Naive thymus-derived CD4-positive, alpha-beta T cell (primary cell): ENCODE measurements around the gene C10orf95. TPM values are rescaled to one million over a fixed set of nuclear protein-coding genes. Genes with fewer than 3 reads are reported as not detected.

Experiments
- ATAC-seq: fragments of 150-1000 bp; cut with Tn5 transposase; 2 replicates; pipeline ENCODE4 v1.10.0; 2021; ENCODE audit warnings: mild to moderate bottlenecking, moderate library complexity
- CTCF ChIA-PET: fragments of 350-600 bp; sonication (Branson Sonifier 250); formaldehyde crosslinking; loops from one replicate; lab custom pipeline; 2021; ENCODE audit warnings: antibody characterized with exemption; lab: Charles Lee
- POLR2A ChIA-PET: fragments of 350-600 bp; sonication (Branson Sonifier 250); formaldehyde crosslinking; loops from one replicate; lab custom pipeline; 2021; ENCODE audit warnings: antibody characterized with exemption, inconsistent platforms; lab: Charles Lee
- DNase-seq, 9 donors: peaks; one replicate each; pipeline versions ENCODE4 v3.0.0 to v3.0.0-alpha.2; 2020 to 2022; ENCODE audit warnings: mixed read lengths in 1 of 9
- H3K27ac ChIP-seq: one replicate; pipeline ENCODE4 v1.7.0; 2013; ENCODE audit warnings: mild to moderate bottlenecking, low read depth, low read length, moderate library complexity
- H3K27me3 ChIP-seq, 2 donors: one replicate each; pipeline ENCODE4 v1.7.0; 2013; ENCODE audit warnings: low read length in 2 of 2, mild to moderate bottlenecking in 2 of 2, moderate library complexity in 2 of 2; ENCODE audit not compliant: control insufficient read depth in 2 of 2, insufficient read depth in 2 of 2
- H3K36me3 ChIP-seq, 3 experiments: 1 replicate in 2 of 3; 2 replicates in 1 of 3; pipeline ENCODE4 v1.7.0; 2013; ENCODE audit warnings: low read length in 3 of 3, mild to moderate bottlenecking in 3 of 3, moderate library complexity in 1 of 3; ENCODE audit not compliant: insufficient read depth in 3 of 3, control insufficient read depth in 2 of 3
- H3K4me1 ChIP-seq, 2 donors: one replicate each; pipeline ENCODE4 v1.7.0; 2013; ENCODE audit warnings: low read length in 2 of 2, mild to moderate bottlenecking in 2 of 2, moderate library complexity in 1 of 2; ENCODE audit not compliant: control insufficient read depth in 2 of 2, insufficient read depth in 2 of 2
- H3K4me3 ChIP-seq: 2 replicates; pipeline ENCODE4 v1.7.0; 2013; ENCODE audit warnings: mild to moderate bottlenecking, low read length
- H3K9me3 ChIP-seq, 3 experiments: 1 replicate in 2 of 3; 2 replicates in 1 of 3; pipeline ENCODE4 v1.7.0; 2013; ENCODE audit warnings: low read length in 3 of 3; ENCODE audit not compliant: control insufficient read depth in 2 of 3
- H3K27ac Mint-ChIP-seq, 9 donors: one replicate each; pipeline ENCODE4 v1.8.0; 2020 to 2022; ENCODE audit warnings: mixed read lengths in 9 of 9, mild to moderate bottlenecking in 8 of 9, moderate library complexity in 5 of 9, inconsistent platforms in 2 of 9
- H3K27me3 Mint-ChIP-seq, 5 donors: one replicate each; pipeline ENCODE4 v1.8.0; 2021 to 2022; ENCODE audit warnings: mixed read lengths in 5 of 5, mild to moderate bottlenecking in 1 of 5
- H3K36me3 Mint-ChIP-seq, 5 donors: one replicate each; pipeline ENCODE4 v1.8.0; 2020 to 2022; ENCODE audit warnings: mixed read lengths in 5 of 5, mild to moderate bottlenecking in 3 of 5, inconsistent platforms in 1 of 5
- H3K4me1 Mint-ChIP-seq, 7 donors: one replicate each; pipeline ENCODE4 v1.8.0; 2020 to 2022; ENCODE audit warnings: mixed read lengths in 7 of 7, mild to moderate bottlenecking in 3 of 7, inconsistent platforms in 1 of 7
- H3K4me3 Mint-ChIP-seq, 10 donors: one replicate each; pipeline ENCODE4 v1.8.0; 2020 to 2022; ENCODE audit warnings: mild to moderate bottlenecking in 10 of 10, mixed read lengths in 10 of 10, moderate library complexity in 6 of 10, inconsistent platforms in 2 of 10
- H3K9me3 Mint-ChIP-seq, 11 donors: one replicate each; pipeline ENCODE4 v1.8.0; 2020 to 2022; ENCODE audit warnings: mixed read lengths in 11 of 11, mild to moderate bottlenecking in 4 of 11, inconsistent platforms in 1 of 11, moderate library complexity in 1 of 11
- intact Hi-C, 2 donors: fragments of 100-400 bp; cut with micrococcal nuclease; formaldehyde crosslinking; loops; one replicate each; pipeline ENCODE4 v1.15.1; 2023
- polyA plus RNA-seq, 2 donors: library from polyadenylated mRNA; unstranded; fragments of 300-500 nt; fragmentation: Illumina TruSeq; gene quantifications; one replicate each; pipeline ENCODE4 v1.2.3, GENCODE V29; 2021
- total RNA-seq, 6 experiments: library from RNA in 5 of 6; stranded (reverse) in 5 of 6; gene quantifications; 1 replicate in 5 of 6; 2 replicates in 1 of 6; pipeline ENCODE4 v1.2.3 and lab custom pipeline; 2021 to 2026

Gene C10orf95
- total and polyA plus RNA-seq, 7 experiments from 2014 or later, result 0.19 to 0.78 (median 0.38) TPM; not detected in 1

GRCh38 chr10:102420181-102420713 is 31.1 kb downstream of the C10orf95 start:
- POLR2A ChIA-PET, result interaction anchor here (0.6 to 6.3 kb wide), 12 partner anchors 10 to 312 kb away, joined by 3 to 133 read pairs (median 9); partner anchors contain the start of genes C10orf95, CUEDC2, NFKB2 and SUFU
- Histone ChIP-seq H3K36me3 (peaks cover 0 to 21% (median 0%) of the 10 kb centered on the region in 3 experiments), H3K27ac (peak overlapping the region; percentile 75), H3K27me3 (peaks cover 0 to 4% of the 10 kb centered on the region in 2 donors), H3K4me1 (peaks cover 26 to 33% of the 10 kb centered on the region in 2 donors), H3K4me3 (peak overlapping the region; percentile 93), H3K9me3 (no peaks in the 10 kb centered on the region)
- Mint-ChIP-seq H3K27ac (peak overlapping the region; percentile 91 to 97 (median 95)), H3K27me3 (peaks cover 22 to 27% (median 25%) of the 10 kb centered on the region in 5 donors), H3K9me3 (peaks cover 0 to 9% (median 0%) of the 10 kb centered on the region in 11 donors), H3K4me1 (peaks cover 17 to 46% (median 33%) of the 10 kb centered on the region in 7 donors), H3K4me3 (peak overlapping the region; percentile 94 to 99 (median 98)), H3K36me3 (no peaks in the 10 kb centered on the region)
- DNase-seq, result peak in 1 of 9 donors; percentile 40
- CTCF ChIA-PET, result interaction anchor here (0.6 to 5.3 kb wide), 10 partner anchors 9 to 58 kb away, joined by 3 to 40 read pairs (median 6); partner anchors contain the start of genes CUEDC2 and NFKB2
- no peak for ATAC-seq
- intact Hi-C loops, result loop anchor here (1.0 to 2.0 kb wide), 4 partner anchors 25 to 267 kb away; partner anchors contain the start of genes NFKB2 (in 1 of the 2) and NOLC1 (in 1 of the 2)

GRCh38 chr10:102419269-102420180 is 31.8 kb downstream of the C10orf95 start:
- DNase-seq (peak in 8 of 9 donors; percentile 53 to 89 (median 72)), ATAC-seq (peak; percentile 24)
- Mint-ChIP-seq H3K27ac (peak overlapping the region in 7 of 9 donors; percentile 53 to 95 (median 76)), H3K36me3 (no peaks in the 10 kb centered on the region), H3K27me3 (peaks cover 22 to 27% (median 26%) of the 10 kb centered on the region in 5 donors), H3K9me3 (peaks cover 0 to 9% (median 0%) of the 10 kb centered on the region in 11 donors), H3K4me1 (peaks cover 17 to 46% (median 33%) of the 10 kb centered on the region in 7 donors), H3K4me3 (peak overlapping the region; percentile 94 to 99 (median 98))
- ChIA-PET CTCF (interaction anchor here (0.6 to 5.3 kb wide), 9 partner anchors 8 to 59 kb away, joined by 3 to 40 read pairs (median 7); partner anchors contain the start of genes CUEDC2 and NFKB2), POLR2A (interaction anchor here (0.8 to 6.3 kb wide), 10 partner anchors 9 to 225 kb away, joined by 3 to 133 read pairs (median 12); partner anchors contain the start of genes C10orf95, CUEDC2, NFKB2 and SUFU)
- Histone ChIP-seq H3K27ac (no peak overlapping the region), H3K9me3 (no peaks in the 10 kb centered on the region), H3K4me1 (peaks cover 26 to 33% of the 10 kb centered on the region in 2 donors), H3K27me3 (peaks cover 0 to 4% of the 10 kb centered on the region in 2 donors), H3K36me3 (peaks cover 0 to 15% (median 0%) of the 10 kb centered on the region in 3 experiments), H3K4me3 (peak overlapping the region; percentile 93)
- intact Hi-C loops, result loop anchor here (1.0 to 2.0 kb wide), 4 partner anchors 24 to 267 kb away; partner anchors contain the start of genes NFKB2 (in 1 of the 2) and NOLC1 (in 1 of the 2)

DNA sequence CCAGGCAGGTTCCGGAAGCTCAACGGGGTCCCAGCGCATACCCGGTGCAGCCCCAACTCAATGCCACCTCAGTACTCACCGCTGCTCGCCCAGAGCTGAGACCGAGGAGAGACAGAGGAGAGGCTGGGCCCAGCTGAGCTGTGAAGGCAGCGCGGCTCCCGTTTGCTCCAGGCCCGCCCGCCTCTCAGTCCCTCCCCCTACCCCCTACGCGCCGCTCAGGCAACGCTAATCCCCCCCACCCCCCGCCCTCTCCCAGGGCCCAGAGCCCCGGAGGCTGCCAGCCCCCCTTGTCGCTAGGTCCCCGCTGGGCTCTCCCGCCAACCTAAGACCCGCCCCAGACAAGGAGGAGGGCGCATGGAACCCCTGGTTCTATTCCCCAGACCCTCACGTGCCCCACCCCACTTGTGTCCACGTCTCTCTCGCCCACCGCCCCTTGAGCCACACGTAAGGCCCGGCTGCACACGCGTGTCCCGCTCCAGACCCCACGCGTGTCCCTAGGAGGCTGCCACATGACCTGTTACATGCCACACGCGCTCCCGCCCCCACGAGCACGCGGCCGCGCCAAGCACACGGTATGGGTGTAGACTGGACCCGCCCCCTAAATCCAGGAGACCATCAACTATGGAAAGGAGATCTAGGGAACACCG is 32.6 kb downstream of the C10orf95 start, which contains the start of gene PSD:
Gene PSD (minus strand): TSS at position 164 of the 647 bp plus-strand sequence. CDS start 1,747 bp downstream, outside the sequence.
- H3K4me3 ChIP-seq, result peak within 1 kb of the TSS; percentile 93
- H3K27me3 ChIP-seq, result peaks cover 0 to 4% of the 10 kb centered on the region in 2 donors

GRCh38 chr10:102416695-102417094 is 34.6 kb downstream of the C10orf95 start:
- H3K36me3 ChIP-seq, result no peaks in the 10 kb centered on the region
- no peak overlapping the region for H3K27ac Mint-ChIP-seq
- POLR2A ChIA-PET, result no interaction called here
- peaks cover 0 to 9% (median 0%) of the 10 kb centered on the region in 11 donors for H3K9me3 Mint-ChIP-seq
- H3K4me3 Mint-ChIP-seq, result no peak overlapping the region
- CTCF ChIA-PET, result no interaction called here
- H3K4me1 ChIP-seq, result peaks cover 16 to 23% of the 10 kb centered on the region in 2 donors
- ATAC-seq, result no peak
- peak in 1 of 9 donors; percentile 21 for DNase-seq
- peaks cover 23 to 39% (median 27%) of the 10 kb centered on the region in 5 donors for H3K27me3 Mint-ChIP-seq
- no peak overlapping the region for H3K4me3 ChIP-seq
- H3K27ac ChIP-seq, result no peak overlapping the region
- peaks cover 0 to 4% of the 10 kb centered on the region in 2 donors for H3K27me3 ChIP-seq
- H3K9me3 ChIP-seq, result no peaks in the 10 kb centered on the region
- H3K4me1 Mint-ChIP-seq, result peaks cover 12 to 43% (median 32%) of the 10 kb centered on the region in 7 donors
- no peaks in the 10 kb centered on the region for H3K36me3 Mint-ChIP-seq
- intact Hi-C loops, result no loop called here

More for the DNA sequence above, 32.6 kb downstream of the C10orf95 start, which contains the start of gene PSD:
- DNase-seq (peak in 1 of 9 donors; percentile 23), ATAC-seq (no peak)
- ChIA-PET POLR2A (no interaction called here), CTCF (no interaction called here)
- Histone ChIP-seq H3K36me3 (peaks cover 0 to 7% (median 0%) of the 10 kb centered on the region in 3 experiments), H3K9me3 (no peaks in the 10 kb centered on the region), H3K27ac (no peak within 1 kb of the TSS), H3K4me1 (peaks cover 26 to 33% of the 10 kb centered on the region in 2 donors)
- H3K4me1 Mint-ChIP-seq, result peaks cover 17 to 46% (median 33%) of the 10 kb centered on the region in 7 donors
- no peaks in the 10 kb centered on the region for H3K36me3 Mint-ChIP-seq
- H3K27me3 Mint-ChIP-seq, result peaks cover 22 to 32% (median 26%) of the 10 kb centered on the region in 5 donors
- intact Hi-C loops, result no loop called here
- H3K4me3 Mint-ChIP-seq, result peak within 1 kb of the TSS; percentile 94 to 99 (median 98)
- H3K9me3 Mint-ChIP-seq, result peaks cover 0 to 9% (median 0%) of the 10 kb centered on the region in 11 donors
- H3K27ac Mint-ChIP-seq, result peak within 1 kb of the TSS in 7 of 9 donors; percentile 24 to 82 (median 62)

- POLR2A ChIA-PET, result no interaction called here
- CTCF ChIA-PET, result no interaction called here
These were observed 35.1 kb downstream of the C10orf95 start for GRCh38 chr10:102416283-102416682.

More at GRCh38 chr10:102416283-102416682, 35.1 kb downstream of the C10orf95 start:
- H3K4me3 ChIP-seq, result no peak overlapping the region
- intact Hi-C loops, result no loop called here
- peaks cover 14 to 46% (median 37%) of the 10 kb centered on the region in 7 donors for H3K4me1 Mint-ChIP-seq
- H3K27ac Mint-ChIP-seq, result no peak overlapping the region
- no peak for ATAC-seq
- H3K27me3 Mint-ChIP-seq, result peaks cover 26 to 42% (median 30%) of the 10 kb centered on the region in 5 donors
- no peak for DNase-seq
- no peaks in the 10 kb centered on the region for H3K9me3 ChIP-seq
- H3K4me1 ChIP-seq, result peaks cover 16 to 23% of the 10 kb centered on the region in 2 donors
- no peaks in the 10 kb centered on the region for H3K36me3 Mint-ChIP-seq
- H3K9me3 Mint-ChIP-seq, result peaks cover 0 to 9% (median 0%) of the 10 kb centered on the region in 11 donors
- H3K36me3 ChIP-seq, result no peaks in the 10 kb centered on the region
- H3K4me3 Mint-ChIP-seq, result peak overlapping the region in 2 of 10 donors; percentile 26 to 48
- H3K27ac ChIP-seq, result no peak overlapping the region
- H3K27me3 ChIP-seq, result peaks cover 0 to 4% of the 10 kb centered on the region in 2 donors
